NB4 (cell line): ENCODE results near the gene CCSER1.

ENCODE experiments used
- DNase-seq: peaks from one replicate; pipeline ENCODE4 v3.0.0; 2010; ENCODE audit warnings: low read depth
- H3K4me3 ChIP-seq: one replicate; pipeline ENCODE4 v1.5.1; 2011; ENCODE audit warnings: mild to moderate bottlenecking, low read depth, low read length, moderate library complexity
- CTCF ChIP-seq: IDR thresholded peaks from one replicate; pipeline ENCODE4 v1.5.1; 2012; ENCODE audit warnings: low read depth, low read length
- MAX ChIP-seq: IDR thresholded peaks from 2 replicates; pipeline ENCODE4 v1.6.1; 2011; ENCODE audit warnings: low read depth, low read length
- MYC ChIP-seq: IDR thresholded peaks from 2 replicates; pipeline ENCODE4 v1.6.1; 2011; ENCODE audit warnings: low read depth, low read length
- POLR2A ChIP-seq: IDR thresholded peaks from 2 replicates; pipeline ENCODE4 v1.6.1; 2011; ENCODE audit warnings: mild to moderate bottlenecking; ENCODE audit not compliant: insufficient read length; ENCODE audit errors: extremely low read depth

Gene CCSER1

GRCh38 chr4:90540536-90540935, 413.3 kb downstream of the CCSER1 start:
- DNase-seq, result no peak
- no peak overlapping the region for H3K4me3 ChIP-seq
- no peak for TF ChIP-seq MYC
- TF ChIP-seq MAX, result no peak
- TF ChIP-seq POLR2A, result no peak
- no peak for TF ChIP-seq CTCF

GRCh38 chr4:90542216-90542615, 415.0 kb downstream of the CCSER1 start:
- DNase-seq, result no peak
- H3K4me3 ChIP-seq, result no peak overlapping the region
- TF ChIP-seq MYC (no peak), CTCF (no peak), POLR2A (no peak), MAX (no peak)

GRCh38 chr4:90543419-90544170, 416.4 kb downstream of the CCSER1 start:
- no peak for DNase-seq
- TF ChIP-seq POLR2A (no peak), MYC (no peak), MAX (no peak), CTCF (no peak)
- H3K4me3 ChIP-seq, result no peak overlapping the region

- no peak for DNase-seq
- TF ChIP-seq POLR2A (no peak), CTCF (no peak)
- no peak overlapping the region for H3K4me3 ChIP-seq
Observed at GRCh38 chr4:90544532-90545045, 417.4 kb downstream of the CCSER1 start.

- H3K4me3 ChIP-seq, result no peak overlapping the region
- no peak for DNase-seq
- TF ChIP-seq CTCF, result no peak
- no peak for TF ChIP-seq MYC
- no peak for TF ChIP-seq POLR2A
Observed at GRCh38 chr4:90545380-90545779, 418.2 kb downstream of the CCSER1 start.

GRCh38 chr4:90546114-90546513, 418.9 kb downstream of the CCSER1 start:
- no peak for DNase-seq
- TF ChIP-seq MYC (no peak), CTCF (no peak), POLR2A (no peak), MAX (no peak)
- no peak overlapping the region for H3K4me3 ChIP-seq
